NOMO-1 (cell line): Measurements from ENCODE around the gene LAS1L.
"Not testable (repeated sequence)": the region's sequence is repeated elsewhere in the genome, so short reads cannot be mapped to it uniquely, and the experiment has no call there.

Source experiments
- DNase-seq, 2 experiments: peaks; one replicate each; lab custom pipeline; 2025; ENCODE audit not compliant: unreplicated experiment in 2 of 2; lab: John Stamatoyannopoulos, UW

LAS1L gene

DNA sequence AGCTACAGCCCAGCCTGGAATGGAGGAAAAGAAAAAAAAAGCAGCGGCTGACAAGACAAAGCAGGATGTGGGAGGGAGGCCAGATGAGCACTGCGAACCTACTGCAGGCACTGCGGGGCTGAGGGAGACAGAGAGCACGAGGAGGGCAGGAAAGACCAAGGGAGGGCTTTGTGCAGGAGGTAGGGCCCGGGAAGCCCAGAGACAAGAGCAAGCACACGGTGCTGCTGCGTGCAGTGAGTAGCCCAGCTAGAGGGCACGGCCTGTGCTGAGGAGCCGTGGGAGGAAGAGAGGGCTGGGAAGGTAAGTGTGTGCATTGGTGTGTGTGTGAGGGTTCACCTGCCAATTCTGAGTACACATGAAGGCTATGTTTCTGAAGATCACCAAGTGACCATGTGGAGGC is 15.6 kb downstream of the LAS1L start:
- not testable (repeated sequence) for DNase-seq

DNA sequence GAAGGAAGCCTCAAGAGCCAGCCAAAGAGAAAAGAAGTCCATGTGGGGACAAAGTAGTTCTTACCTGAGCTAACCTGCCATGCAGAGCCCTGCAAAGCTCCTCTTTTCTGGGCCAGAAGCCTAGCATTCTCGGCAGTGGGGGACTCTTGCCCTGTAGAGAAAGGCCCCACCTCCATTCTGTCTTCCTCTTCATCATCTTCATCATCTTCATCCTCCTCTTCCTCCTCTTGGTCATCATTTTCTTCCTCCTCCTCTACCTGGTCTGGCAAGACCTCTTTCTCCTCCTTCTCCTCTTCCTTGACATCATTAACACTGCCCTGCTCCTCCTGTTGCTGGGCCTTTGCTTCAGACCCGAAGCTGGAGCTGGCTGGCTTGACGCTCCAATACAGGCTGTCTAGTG is 16.7 kb downstream of the LAS1L start:
- DNase-seq = no peak

DNA sequence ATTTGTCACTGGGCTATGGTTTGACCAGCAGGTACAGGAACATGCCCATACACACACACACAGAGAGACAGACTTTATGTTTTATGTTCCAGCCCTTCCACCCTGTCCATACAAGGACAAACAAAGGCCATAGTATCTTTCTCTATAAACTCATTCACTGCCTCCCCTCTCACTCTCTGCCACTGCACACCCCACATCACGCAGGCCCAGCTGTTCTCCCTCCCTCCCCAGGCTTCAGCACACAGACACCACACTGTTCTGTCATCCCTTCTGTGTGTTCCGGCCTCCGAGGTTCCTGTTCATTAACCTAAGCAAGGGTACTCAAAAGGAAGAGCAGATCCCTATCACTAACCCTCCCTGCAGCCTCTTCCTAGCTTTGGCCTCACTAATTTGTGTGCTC is 17.8 kb downstream of the LAS1L start:
- no peak for DNase-seq

DNA sequence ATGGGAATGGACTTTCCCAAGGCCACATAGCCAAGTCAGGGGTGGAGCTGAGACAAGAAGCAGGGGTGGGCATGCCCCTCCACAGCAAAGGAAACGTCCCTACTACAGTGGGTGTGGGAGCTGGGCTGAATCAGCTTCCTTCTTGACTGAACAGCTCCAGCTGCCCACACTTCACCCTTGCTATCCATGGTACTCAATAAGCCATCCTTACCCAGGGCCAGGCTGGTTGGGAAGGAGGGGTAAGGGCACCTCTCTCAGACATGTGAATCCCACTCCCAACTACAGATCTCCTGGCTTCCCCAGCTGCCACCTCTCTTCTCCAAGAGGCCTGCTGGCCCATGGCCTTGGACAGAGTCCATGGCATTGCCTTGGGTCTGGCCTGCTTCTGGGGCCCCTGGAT is 21.0 kb downstream of the LAS1L start:
- no peak for DNase-seq

DNA sequence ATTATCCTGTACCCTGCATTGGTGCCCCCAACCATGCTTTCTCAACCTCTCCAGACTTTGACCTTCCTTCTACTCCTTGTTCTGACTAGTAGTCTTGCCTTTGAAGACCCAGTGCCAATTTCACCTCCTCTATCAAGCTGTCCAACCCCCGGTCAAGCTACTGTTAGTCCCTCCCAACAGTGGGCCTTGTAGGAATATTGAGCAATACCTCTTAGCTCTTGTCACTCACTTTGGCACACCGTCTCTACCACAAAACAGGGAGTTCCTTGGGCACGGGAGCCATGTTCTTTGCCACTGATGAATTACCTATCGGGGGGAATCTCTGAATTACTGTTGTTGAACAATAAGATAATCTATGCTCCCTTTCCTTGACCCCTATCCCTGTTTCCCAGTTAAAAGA is 25.2 kb downstream of the LAS1L start:
- no peak for DNase-seq

DNA sequence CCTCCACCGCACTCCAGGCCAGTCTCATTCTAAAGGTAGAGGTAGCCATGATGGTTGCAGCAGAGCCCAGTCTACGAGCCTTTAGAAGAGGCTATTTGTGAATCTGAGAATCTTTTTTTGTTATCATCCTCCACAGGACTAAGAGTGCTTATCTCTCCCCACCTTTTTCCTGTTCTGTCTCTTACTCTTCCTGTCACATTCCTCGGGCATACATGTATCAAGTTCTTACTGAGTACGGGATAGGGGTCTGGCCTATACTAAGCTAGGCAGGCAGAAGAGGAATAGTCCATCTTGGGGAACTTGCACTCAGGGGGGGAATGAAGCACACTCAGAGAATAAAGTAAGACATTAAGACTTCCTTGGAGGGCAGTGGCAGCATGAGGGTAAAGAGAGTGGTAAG is 25.7 kb downstream of the LAS1L start:
- no peak for DNase-seq

DNA sequence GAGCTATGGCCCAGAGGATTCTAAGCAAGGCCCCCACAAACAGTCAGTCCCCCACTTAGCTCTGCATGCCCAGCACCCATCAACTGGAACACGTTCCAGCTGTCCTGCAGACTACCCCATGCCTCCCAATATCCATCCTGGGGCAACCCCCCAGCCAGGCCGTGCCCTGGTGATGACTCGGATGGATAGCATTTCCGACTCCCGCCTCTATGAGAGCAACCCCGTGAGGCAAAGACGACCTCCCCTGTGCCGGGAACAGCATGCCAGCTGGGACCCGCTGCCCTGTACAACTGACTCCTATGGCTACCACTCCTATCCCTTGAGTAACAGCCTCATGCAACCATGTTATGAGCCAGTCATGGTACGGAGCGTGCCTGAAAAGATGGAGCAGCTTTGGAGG is 32.0 kb downstream of the LAS1L start:
- no peak for DNase-seq

DNA sequence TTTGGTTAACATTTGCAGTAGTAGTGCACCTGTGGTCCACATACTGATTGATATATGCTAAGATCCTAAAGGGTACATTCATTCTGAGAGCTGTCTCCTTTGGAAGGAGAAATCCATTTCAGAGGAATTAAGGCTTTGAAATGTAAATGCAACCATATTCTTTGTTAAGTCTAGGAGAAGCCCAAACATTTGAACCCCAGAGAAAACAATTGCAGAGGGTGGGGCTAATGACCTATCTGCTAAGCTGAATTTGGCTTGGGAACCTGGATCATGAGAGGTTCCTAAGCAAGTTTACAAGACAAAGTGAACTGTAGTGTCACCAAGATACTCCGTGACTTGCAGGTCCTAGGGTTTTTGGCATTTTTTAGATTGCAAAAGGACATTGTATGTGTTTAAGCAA is 41.2 kb downstream of the LAS1L start:
- DNase-seq = no peak

DNA sequence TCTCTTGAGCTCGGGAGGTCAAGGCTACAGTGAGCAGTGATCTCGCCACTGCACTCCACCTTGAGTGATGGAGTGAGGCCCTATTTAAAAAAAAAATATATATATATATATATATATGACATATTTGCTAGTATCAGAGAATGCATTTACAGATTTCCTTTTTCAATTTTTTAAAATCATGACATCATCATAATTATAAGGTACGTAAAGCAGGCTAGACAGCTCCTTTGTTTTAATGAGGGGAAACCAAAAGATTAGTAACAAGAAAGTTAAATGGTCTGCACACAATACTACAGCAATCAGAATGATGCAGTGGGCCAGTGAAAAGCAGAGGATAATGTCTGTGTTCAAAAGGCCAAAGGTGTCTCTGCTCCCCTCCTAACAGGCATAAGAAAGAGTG is 43.0 kb downstream of the LAS1L start:
- no peak for DNase-seq

DNA sequence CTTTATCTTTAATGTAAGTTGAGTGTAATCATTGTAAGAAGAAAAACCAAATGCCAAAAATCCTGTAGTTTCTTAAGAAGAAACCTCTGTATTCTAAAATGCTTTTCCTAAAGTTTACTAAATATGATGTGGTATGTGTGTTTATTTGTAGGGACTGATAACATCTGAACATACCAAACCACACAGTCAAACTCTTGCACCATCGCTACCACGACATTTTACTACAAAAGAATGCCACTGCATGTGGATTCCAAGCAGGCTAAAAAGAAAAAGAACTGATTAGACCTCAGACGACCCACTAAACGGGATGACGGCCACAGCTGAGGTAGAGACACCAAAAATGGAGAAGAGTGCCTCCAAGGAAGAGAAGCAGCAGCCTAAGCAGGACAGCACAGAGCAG is 46.1 kb downstream of the LAS1L start:
- DNase-seq = no peak

DNA sequence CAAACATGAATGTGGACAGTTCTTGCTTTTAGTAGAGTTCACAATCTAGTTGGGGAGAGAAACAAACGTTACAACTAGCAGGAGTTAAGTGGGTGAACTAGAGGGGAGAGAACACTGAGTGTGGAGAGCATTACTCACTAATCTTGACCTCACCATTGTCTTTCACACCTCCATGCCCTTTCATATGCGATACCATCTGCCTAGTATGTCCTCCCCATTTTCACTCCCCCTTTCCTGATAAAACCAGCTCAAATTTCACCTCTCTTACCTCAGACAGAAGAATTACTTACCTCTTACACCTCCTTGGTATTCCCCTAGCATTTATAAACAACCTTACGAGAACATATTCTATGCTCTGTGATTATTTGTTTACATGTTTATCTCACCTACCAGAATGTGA is 53.6 kb downstream of the LAS1L start:
- DNase-seq = no peak

DNA sequence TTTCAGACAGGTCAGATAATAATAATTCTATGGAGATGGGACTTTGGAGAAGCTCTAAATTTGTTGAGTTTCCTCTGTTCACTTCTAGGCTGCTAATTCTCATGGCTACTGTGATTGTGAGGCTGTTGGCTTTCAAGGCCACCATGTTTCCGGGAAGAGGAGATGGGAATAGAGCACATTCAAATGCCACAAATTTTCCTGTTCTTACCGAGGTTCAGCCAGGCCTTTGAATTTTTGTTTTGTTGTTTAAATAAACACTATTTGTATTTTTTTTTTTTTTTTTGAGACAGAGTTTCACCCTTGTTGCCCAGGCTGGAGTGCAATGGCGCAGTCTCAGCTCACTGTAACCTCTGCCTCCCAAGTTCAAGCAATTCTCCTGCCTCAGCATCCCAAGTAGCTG is 55.5 kb downstream of the LAS1L start:
- DNase-seq = not testable (repeated sequence)

DNA sequence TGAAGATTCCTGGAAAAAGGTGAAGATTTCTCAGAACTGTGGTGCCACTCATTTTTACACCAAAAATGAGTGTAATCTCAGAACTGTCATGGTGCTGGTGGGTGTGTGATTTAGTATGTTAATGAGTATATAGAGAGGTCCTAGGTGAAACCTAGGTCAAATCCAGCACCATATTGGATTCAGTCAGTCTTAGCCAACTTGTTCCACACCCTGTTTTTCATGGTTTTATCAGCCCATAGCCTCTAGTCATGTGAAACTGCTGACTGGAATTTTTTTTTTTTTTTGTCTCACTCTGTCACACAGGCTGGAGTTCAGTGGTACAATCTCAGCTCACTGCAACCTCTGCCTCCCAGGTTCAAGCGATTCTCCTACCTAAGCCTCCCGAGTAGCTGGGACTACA is 58.0 kb downstream of the LAS1L start:
- DNase-seq = no peak

DNA sequence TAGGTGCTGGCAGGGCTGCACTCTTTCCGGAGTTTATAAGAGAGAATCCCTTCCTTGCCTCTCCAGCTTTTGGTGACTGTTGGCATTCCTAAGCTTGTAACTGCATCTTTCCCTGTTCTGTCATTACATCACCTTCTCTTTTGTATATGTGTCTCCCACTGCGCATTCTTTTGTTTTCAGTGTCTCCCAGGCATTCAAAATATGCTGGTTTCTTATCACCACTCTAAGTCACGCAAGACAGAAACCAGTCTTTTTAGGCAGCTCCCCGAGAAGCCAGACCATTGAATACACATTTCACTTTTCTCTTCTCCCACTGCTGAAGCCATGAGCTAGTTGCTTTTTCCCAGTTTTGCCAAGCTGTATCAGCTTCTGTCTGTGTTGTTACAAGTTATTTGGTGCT is 71.0 kb downstream of the LAS1L start:
- no peak for DNase-seq
